HG03457 (cell line): ENCODE data around the gene C1QTNF6.
A peak's percentile ranks its signal among the peaks of the same experiment; 100 is the strongest.
"Not testable (repeated sequence)": the region's sequence is repeated elsewhere in the genome, so short reads cannot be mapped to it uniquely, and the experiment has no call there.

ENCODE experiments used
- ATAC-seq: cut with Tn5 transposase; IDR thresholded peaks from one replicate; pipeline ENCODE4 v1.9.1; 2021; ENCODE audit warnings: moderate number of reproducible peaks; ENCODE audit not compliant: unreplicated experiment

The C1QTNF6 gene

DNA sequence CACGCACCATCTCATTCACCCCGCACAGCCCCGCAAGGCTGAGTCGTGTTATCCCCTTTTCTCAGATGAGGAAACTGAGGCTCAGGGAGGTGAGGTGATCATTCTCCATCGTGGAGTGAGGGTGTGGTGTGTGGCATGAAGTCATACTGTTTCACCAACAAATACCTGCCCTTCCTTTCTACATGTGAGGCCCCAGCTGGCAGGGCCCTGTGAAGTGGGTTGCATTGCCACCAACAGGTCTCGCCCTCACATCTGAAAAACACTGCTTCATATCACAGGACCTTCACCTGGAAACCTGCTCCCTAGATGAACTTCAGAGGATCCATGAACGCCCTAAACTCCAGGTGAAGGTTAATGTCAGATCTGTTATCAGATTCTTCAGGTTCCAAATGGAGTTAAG lies 19.9 kb upstream of the C1QTNF6 start:
- no peak for ATAC-seq

GRCh38 chr22:37206841-37207821 lies 19.1 kb upstream of the C1QTNF6 start:
- no peak for ATAC-seq

GRCh38 chr22:37206118-37206840 lies 18.2 kb upstream of the C1QTNF6 start:
- no peak for ATAC-seq

DNA sequence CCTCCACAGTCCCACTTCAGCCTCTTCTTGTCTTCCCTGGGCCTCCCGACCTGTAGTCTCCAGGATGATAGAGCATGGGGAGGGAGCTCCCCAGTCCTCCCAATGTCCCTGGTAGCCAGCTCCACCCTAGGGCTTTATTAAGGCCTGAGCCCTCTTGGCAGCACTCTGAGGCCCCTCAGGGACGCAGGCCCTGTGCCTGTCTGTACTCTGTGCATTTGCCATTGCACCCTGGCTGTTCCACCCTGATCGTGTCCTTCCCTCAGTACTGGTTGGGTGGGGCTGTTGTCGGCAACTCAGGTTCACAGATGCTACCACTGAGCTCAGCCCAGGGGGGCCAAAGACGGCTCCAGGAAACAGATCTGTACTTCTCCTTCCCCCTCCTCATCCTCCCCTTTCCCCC lies 17.0 kb upstream of the C1QTNF6 start:
- ATAC-seq, result no peak

- no peak for ATAC-seq
These were observed 16.1 kb upstream of the C1QTNF6 start for GRCh38 chr22:37204045-37204655.

GRCh38 chr22:37203354-37204044 lies 15.5 kb upstream of the C1QTNF6 start:
- ATAC-seq, result no peak

DNA sequence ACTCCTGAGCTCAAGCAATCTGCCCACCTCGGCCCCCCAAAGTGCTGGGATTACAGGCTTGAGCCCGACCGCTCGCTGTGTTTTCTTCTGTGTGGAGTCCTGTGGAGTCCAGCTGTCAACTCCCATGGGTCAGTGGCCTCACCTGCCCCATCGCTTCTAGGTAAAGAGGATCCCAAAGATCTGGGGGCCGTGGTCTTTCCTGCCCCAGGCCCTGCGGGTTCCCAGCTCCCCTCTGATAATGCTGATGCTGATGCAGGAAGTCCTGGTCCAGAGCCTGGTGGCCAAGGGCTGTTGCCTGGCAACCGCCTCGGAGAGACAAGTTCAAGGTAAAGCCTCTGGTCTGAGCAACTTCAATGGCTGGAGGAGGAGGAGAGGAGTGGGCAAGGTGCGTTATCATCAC lies 14.7 kb upstream of the C1QTNF6 start:
- ATAC-seq, result no peak

DNA sequence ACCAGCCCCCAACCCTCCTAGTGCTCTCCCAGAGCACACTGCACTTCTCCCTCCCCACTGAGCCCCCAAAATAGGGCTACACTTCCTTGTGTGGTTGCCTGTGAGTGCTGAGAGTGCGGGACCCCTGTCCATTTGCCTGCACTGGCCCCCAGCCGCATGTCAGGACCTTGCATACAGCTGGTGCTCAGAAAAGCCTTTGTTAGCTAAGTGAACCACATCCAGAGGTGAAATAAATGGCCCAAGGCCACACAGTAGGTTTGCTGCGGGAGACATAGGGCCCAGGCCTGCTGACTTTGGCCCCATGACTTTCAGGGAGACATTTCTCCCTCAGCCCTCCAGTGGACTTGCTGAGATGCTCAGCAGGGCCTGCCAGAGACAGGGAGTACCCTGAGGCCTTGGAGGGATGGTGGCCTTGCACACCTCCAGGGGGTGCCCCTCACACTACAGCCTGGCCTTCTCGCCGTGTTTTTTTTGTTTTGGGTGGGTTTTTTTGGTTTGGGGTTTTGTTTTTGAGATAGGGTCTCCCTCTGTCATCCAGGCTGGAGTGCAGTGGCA lies 14.0 kb upstream of the C1QTNF6 start:
- ATAC-seq, result no peak

DNA sequence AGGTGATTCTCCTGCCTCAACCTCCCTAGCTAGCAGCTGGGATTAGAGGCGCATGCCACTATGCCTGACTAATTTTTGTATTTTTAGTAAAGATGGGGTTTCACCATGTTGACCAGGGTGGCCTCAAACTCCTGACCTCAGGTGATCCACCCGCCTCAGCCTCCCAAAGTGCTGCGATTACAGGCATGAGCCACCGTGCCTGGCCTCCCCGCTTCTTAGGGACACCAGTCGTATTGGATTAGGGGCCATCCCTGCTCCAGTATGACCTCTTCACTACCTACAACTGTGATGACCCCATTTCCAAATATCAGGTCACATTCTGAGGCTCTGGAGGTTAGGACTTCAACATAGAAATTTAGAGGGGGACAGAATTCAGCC lies 13.4 kb upstream of the C1QTNF6 start:
- not testable (repeated sequence) for ATAC-seq

DNA sequence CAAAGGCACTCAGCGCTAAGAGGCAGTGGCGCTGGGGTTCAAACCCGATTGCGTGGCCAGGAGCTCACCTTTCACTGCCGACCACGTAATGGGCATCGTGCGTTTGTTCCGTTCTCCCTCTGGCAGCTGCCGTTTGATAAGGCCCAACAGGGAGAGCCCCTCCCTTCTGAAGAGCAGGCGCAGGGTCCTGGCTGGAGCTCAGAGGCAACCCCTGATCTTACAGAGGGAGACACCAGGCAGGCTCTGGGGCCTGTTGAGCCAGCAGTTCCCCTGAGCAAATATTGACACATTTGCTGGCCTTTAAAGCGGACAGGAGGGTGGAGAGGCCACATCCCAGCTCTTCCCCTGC lies 11.7 kb upstream of the C1QTNF6 start:
- ATAC-seq, result no peak

DNA sequence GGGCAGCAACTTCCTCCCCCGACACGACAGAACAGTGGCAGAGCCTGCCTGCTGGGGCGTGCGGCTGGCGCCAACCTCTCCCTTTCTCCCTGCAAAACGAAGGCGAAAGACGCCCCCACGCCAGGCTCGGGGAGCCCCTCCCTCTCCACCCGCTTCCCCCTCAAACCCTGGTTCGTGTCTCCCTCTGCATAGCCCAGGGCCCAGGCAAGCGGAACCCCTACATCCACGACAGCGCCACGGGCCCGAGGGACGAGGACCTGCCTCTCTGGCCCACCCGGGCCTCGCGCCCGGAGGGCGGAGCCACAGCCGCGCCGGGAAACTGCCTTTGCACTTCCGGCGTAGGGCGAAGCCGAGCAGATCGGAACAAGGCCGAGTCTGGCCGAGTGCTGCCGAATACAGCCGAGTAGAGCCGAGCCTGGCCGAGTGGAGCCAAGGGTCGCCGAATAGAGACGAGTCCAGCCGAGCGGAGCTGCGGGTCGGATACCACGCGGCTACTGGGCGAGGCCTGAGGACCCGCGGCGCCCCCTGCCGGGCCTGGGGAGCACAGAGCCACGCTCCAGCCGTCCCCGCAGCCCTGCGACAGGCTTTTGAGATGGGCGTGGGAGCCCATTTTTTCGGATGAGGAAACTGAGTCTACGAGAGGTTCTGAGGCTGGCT lies 11.2 kb upstream of the C1QTNF6 start:
- ATAC-seq, result peak; percentile 85

GRCh38 chr22:37198258-37199102 lies 10.4 kb upstream of the C1QTNF6 start:
- no peak for ATAC-seq

- no peak for ATAC-seq
These were observed 9.6 kb upstream of the C1QTNF6 start for GRCh38 chr22:37197451-37198257.

DNA sequence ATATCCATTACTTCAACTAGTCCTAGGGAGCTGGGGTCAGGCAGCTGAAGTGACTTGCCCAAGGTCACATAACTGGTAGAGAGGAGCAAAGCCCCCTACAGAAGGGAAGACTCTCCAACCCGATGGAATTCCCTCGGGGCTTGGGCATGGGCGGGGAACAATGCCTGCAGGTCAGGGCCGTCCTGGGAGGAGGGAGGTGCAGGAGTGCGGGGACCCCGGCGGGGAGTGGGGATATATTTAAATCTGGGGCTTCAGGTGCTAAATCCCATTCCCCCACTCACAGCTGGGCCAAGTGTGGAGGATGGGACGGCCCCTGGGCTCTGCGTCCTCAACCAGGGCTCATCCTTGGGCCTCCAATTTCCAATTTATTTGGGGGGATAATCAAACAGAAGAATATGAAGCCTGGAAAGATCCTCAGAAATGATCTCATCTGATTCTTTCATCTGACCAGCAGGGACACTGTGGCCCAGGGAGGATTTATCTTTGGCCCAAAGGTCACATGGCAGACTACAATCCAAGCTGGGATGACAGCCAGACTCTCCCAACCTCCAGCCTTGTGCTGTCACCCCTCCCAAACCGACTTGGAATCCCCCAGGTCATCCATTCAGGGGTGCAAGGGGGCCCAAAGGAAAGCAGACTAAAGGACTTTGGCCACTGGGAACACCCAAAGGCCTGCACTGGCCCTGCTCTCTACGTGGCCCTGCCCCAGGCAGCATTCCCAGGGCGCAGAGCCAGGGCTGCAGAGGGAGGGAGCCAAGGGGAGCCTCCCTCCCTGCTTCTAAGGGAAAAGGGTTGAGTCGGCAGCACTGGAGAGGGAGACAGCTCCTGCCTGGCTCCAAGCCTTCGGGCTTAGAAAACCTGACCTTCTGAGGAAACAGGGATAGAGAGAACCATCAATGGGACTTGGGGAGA lies 8.7 kb upstream of the C1QTNF6 start:
- ATAC-seq, result no peak

- no peak for ATAC-seq
These were observed 7.9 kb upstream of the C1QTNF6 start for GRCh38 chr22:37195921-37196320.

GRCh38 chr22:37194750-37195149 lies 6.7 kb upstream of the C1QTNF6 start:
- no peak for ATAC-seq

GRCh38 chr22:37193629-37194191 lies 5.7 kb upstream of the C1QTNF6 start:
- no peak for ATAC-seq
